HG03095 (cell line): Measurements from ENCODE around the gene ZG16.
"Not testable (repeated sequence)": the region's sequence is repeated elsewhere in the genome, so short reads cannot be mapped to it uniquely, and the experiment has no call there.

Experiments
- ATAC-seq: cut with Tn5 transposase; IDR thresholded peaks from one replicate; pipeline ENCODE4 v1.9.1; 2021; ENCODE audit warnings: moderate library complexity; ENCODE audit not compliant: unreplicated experiment

The ZG16 gene, protein sequence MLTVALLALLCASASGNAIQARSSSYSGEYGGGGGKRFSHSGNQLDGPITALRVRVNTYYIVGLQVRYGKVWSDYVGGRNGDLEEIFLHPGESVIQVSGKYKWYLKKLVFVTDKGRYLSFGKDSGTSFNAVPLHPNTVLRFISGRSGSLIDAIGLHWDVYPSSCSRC

DNA sequence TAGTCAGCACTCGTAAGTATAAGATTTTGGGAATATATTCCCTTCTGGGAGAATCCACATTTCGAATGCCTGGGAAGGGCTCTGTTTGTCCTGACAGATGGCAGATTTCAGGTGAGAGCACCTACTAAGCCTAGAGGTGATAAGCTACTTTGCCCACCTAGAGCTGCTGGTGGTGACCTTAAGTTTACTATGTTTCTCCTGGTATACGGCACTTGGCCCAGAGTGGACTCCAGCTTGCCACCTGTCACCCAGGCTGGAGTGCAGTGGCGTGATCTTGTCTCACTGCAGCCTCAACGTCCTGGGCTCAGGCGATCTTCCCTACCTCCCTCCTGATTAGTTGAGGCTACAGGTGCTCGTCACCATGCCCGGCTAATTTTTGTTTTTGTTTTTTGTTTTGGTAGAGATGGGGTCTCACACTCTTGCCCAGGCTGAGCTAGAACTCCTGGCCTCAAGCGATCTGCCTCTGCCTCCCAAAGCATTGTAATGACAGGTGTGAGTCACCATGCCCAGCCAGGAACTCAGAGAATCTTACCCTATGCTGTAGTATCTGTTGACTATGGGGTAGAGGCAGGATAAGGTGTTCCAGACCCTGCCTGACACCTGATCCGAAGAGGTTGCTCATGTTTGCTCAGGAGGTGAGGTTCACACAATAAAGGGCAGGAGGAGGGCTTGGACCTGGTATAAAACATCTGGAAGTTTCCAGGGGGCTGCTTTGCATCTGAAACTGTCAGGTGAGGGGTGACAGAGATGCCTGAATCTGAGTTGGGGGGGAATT, at the start of gene ZG16:
Gene ZG16 (plus strand): TSS at position 681 of the 775 bp plus-strand sequence. CDS start 1,011 bp downstream, outside the sequence.
- no peak for ATAC-seq

DNA sequence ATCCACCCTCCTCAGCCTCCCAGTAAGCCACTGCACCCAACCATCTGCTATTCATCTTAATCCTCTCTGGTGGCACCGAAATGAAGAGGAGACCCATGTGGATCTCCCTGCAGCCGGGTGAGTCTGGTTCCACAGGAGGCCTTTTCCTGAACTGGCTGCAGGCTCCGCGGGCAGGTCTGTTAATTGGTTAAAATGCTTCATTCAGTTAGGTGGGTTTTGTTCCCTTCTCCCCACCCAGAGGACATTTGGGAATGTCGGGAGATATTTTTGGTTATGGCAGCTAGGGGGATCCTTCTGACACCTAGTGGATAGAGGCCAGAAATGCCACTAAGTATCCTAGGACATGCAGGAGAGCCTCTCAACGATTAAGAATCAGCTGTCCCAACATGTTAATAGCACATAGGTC, 48.9 kb upstream of the ZG16 start:
- ATAC-seq, result no peak

- no peak for ATAC-seq
Measured at GRCh38 chr16:29730649-29731048, 47.4 kb upstream of the ZG16 start.

- ATAC-seq, result peak; percentile 73
Measured at GRCh38 chr16:29731768-29732601, 46.1 kb upstream of the ZG16 start.

DNA sequence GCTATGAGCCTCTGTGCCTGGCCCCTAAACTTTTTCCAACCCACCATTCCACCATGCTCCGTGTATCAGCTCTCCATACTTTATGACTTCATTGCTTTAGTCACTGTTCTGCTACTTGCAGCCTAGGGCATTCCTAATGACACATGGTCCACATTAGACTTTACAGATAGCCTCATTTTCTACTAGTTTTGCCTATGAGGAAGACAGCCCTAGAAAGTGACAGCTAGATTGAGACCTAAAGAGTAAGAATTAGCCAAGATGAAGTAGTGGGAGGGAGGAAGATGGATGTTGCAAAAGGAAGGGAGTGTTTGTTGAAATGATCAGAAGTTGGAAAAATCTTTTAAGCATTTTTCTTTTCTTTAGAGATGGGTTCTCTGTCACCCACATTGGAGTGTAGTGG, 43.3 kb upstream of the ZG16 start:
- no peak for ATAC-seq

DNA sequence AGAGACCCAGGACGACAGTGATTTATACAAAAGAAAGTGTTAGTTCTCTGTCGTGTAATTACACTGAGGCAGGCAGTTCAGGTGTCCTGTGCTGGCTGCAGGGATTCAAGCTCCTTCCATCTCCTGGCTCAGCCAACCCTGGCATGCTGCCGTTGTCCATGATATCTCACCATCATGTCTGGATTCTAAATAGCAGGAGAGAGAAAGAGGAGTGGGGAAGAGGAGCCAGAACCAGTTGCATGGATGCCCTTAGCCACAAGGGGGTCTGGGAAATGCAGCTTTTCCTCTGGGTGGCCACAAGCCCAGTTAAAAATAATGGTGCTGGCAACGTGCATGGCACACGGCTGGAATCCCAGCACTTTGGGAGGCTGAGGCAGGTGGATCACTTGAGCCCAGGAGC, 41.9 kb upstream of the ZG16 start:
- no peak for ATAC-seq

- no peak for ATAC-seq
Measured at GRCh38 chr16:29736764-29737163, 41.3 kb upstream of the ZG16 start.

DNA sequence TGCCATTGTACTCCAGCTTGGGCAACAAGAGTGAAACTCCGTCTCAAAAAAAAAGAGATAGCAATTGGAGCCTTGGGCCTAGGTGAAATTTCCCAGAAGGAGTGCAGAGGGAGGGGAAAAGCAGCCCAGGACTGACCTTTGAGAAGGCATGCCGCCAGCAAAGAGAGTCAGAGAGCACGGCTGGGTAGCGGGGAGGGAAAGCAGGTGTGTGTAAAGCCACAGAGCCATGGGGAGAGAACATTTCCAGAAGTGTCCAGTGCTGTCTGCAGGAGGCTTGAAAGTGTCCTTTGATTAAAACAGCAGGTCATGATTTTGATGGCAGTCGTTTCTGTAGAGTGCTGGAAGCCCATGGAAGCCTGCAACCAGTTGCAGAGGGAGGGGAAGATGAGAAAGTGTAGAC, 40.3 kb upstream of the ZG16 start:
- no peak for ATAC-seq

- ATAC-seq, result no peak
Measured at GRCh38 chr16:29738514-29738913, 39.5 kb upstream of the ZG16 start.

DNA sequence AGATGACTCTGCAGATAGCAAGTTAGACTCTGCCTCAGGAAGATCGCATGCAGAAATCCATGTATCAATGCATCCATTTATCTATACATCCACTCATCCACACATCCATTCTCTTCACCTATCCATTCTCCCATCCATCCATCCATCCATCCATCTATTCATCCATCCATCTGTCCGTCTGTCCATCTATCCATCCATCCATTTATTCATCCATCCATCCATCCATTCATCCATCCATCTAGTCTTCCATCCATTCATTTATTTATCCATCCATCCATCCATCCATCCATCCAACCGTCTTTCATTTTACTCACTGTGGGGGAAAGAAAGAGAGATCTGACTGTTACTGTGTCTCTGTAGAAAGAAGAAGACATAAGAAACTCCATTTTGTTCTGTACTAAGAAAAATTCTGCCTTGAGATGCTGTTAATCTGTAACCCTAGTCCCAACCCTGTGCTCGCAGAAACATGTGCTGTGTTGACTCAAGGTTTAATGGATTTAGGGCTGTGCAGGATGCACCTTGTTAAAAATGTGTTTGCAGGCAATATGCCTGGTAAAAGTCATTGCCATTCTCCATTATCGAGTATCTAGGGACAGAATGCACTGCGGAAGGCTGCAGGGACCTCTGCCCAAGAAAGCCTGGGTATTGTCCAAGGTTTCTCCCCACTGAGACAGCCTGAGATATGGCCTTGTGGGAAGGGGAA, 38.0 kb upstream of the ZG16 start:
- ATAC-seq, result not testable (repeated sequence)

DNA sequence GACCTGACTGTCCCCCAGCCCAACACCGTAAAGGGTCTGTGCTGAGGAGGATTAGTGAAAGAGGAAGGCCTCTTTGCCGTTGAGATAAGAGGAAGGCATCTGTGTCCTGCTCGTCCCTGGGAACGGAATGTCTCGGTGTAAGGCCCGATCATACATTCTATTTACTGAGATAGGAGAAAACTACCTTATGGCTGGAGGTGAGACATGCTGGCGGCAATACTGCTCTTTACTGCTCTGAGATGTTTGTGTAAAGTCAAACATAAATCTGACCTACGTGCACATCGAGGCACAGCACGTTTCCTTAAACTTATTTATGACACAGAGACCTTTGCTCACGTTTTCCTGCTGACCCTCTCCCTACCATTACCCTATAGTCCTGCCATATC, 37.4 kb upstream of the ZG16 start:
- not testable (repeated sequence) for ATAC-seq

- no peak for ATAC-seq
Measured at GRCh38 chr16:29742683-29743275, 35.3 kb upstream of the ZG16 start.

- ATAC-seq, result no peak
Measured at GRCh38 chr16:29743475-29743826, 34.6 kb upstream of the ZG16 start.

- no peak for ATAC-seq
Measured at GRCh38 chr16:29743827-29744531, 34.1 kb upstream of the ZG16 start.

- no peak for ATAC-seq
Measured at GRCh38 chr16:29744541-29745101, 33.4 kb upstream of the ZG16 start.

DNA sequence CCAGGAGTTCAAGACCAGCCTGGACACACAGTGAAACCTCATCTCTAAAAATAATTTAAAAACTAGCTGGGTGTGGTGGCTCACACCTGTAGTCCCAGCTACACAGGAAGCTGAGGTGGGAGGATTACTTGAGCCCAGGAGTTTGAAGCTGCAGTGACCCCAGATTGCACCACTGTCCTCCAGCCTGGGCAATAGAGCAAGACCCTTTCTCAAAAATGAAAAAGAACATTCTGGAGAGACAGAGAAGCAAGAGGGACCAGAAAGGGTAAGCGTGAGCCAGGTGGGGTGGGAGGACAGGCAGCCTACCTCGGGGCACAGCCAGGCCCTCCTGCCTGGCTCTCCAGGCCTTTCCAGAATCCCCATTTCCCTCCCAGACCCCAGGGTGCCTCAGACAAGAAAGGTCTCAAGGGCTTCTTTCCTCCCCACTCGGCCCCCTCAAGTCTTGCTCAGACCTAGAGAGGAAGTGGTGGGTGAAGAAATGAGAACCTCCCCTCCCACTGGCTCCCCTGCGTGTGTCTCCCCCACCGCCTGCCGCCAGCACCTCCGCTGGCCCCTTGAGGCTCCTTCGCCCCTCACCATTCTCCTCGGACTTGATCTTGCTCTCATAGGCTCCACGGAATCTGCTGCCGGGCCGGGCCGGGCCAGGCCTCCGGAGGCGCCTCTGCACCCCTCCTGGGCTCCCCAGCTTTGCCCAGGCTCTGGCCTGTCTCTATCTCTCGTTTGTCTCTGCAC, 32.8 kb upstream of the ZG16 start:
- no peak for ATAC-seq

DNA sequence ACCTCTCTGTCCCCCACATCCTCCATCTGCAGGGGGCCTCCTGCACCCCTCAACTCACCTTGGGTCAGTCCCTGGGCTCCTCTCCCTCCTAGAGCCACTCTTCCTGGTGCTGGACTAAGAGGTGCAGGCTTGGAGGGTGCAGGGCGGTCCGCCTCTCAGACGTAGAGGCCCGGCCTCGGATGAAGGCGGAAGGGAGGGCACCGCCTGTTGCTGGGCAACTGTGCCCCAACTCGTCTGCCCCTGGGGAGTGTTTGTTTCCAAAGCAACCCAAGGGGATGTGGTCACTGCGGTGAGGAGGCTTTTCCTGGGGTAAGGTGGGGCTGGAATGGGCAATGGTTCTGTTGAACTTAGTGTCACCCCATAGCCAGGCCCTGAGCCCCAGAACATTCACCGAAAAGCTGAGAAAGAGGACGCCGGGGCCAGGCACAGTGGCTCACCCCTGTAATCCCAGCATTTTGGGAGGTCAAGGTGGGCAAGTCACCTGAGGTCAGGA, 32.2 kb upstream of the ZG16 start, which contains the start of gene C16orf54:
Gene C16orf54 (minus strand): TSS at position 138 of the 493 bp plus-strand sequence. CDS start 1,039 bp downstream, outside the sequence.
- ATAC-seq, result no peak

DNA sequence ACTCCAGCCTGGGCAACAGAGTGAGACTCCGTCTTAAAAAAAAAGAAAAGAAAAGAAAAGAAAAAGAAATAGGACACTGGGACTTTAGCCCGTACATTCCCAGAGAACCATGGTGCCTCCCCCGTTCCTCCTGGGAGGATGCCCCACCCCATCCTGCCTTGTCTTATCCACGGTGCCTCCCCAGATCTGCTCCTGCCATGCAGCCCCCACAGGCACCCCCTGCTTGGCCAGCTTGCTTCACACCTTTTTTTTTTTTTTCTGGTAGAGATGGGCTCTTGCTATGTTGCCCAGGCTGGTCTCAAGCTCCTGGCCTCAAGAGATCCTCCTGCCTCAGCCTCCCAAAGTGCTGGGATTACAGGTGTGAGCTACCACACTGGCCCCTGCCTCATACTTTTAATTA, 31.5 kb upstream of the ZG16 start:
- ATAC-seq, result not testable (repeated sequence)
